Heart left ventricle (tissue), 16 donors: Measurements from ENCODE around the gene SNURF. TPM values are rescaled to one million over a fixed set of nuclear protein-coding genes. Genes with fewer than 3 reads are reported as not detected.

Experiments used
- ATAC-seq, 4 donors: fragments of 200-7000 bp; cut with Tn5 transposase; one replicate each; pipeline ENCODE4 v1.9.1; 2020 to 2022; ENCODE audit warnings: moderate library complexity in 4 of 4, mild to moderate bottlenecking in 3 of 4, moderate number of reproducible peaks in 1 of 4
- DNase-seq, 5 donors: peaks; one replicate each; pipeline ENCODE4 v3.0.0-alpha.2; 2020
- H3K27ac ChIP-seq, 12 donors: fragments of 200-600 bp; sonication (generic) in 4 of 12; one replicate each; pipeline versions ENCODE4 v1.5.0 to v1.8.0; 2016 to 2022; ENCODE audit warnings: mild to moderate bottlenecking in 2 of 12
- H3K27me3 ChIP-seq, 9 donors: fragments of 200-600 bp; sonication (generic) in 2 of 9; one replicate each; pipeline versions ENCODE4 v1.5.1 to v1.8.0; 2016 to 2022; ENCODE audit warnings: mild to moderate bottlenecking in 3 of 9
- H3K36me3 ChIP-seq, 9 donors: fragments of 200-600 bp; sonication (generic) in 2 of 9; one replicate each; pipeline versions ENCODE4 v1.5.0 to v1.8.0; 2018 to 2022; ENCODE audit warnings: mild to moderate bottlenecking in 2 of 9
- H3K4me1 ChIP-seq, 12 donors: fragments of 200-600 bp; sonication (generic) in 4 of 12; one replicate each; pipeline versions ENCODE4 v1.5.0 to v1.8.0; 2016 to 2022; ENCODE audit warnings: mild to moderate bottlenecking in 3 of 12
- H3K4me3 ChIP-seq, 12 donors: fragments of 200-600 bp; sonication (generic) in 4 of 12; one replicate each; pipeline versions ENCODE4 v1.5.0 to v1.8.0; 2017 to 2022; ENCODE audit warnings: mild to moderate bottlenecking in 9 of 12, moderate library complexity in 4 of 12
- H3K9me3 ChIP-seq, 12 donors: fragments of 200-600 bp; sonication (generic) in 4 of 12; one replicate each; pipeline versions ENCODE4 v1.5.0 to v1.8.0; 2016 to 2022; ENCODE audit warnings: mild to moderate bottlenecking in 1 of 12
- POLR2A ChIP-seq, 2 donors: fragments of 450-650 bp; IDR thresholded peaks; one replicate each; pipeline ENCODE4 v1.6.1; 2017; ENCODE audit warnings: antibody characterized with exemption in 2 of 2, mild to moderate bottlenecking in 2 of 2, moderate library complexity in 2 of 2
- WGBS, 4 donors: extraction: QIAGEN DNeasy Blood & Tissue Kit in 2 of 4; methylation state at CpG; one replicate each; pipeline versions ENCODE4 v1.1.5 to v1.1.7; 2013 to 2018; 5-methylcytosine and 5-hydroxymethylcytosine counted together
- intact Hi-C, 10 donors: fragments of 100-400 bp; cut with DNase I; formaldehyde crosslinking; loops; one replicate each; pipeline versions ENCODE4 v1.11.1 to v1.14.2; 2022
- long read RNA-seq, 3 donors: library from polyadenylated mRNA; unstranded; transcript quantifications; one replicate each; pipeline ENCODE4 v2.0.0, GENCODE V29; 2020 to 2021
- polyA plus RNA-seq, 2 donors: library from polyadenylated mRNA; stranded (reverse); fragments of 200-250 nt; gene quantifications; one replicate each; pipeline ENCODE4 v1.2.3, GENCODE V29; 2013
- total RNA-seq, 9 donors: library from RNA; depleted of rRNA in 2 of 9; stranded (reverse); fragments of >200 nt in 2 of 9; fragmentation: NEBNext Ultra II Directional in 3 of 9; extraction: Animal tissue kit (Norgen Biotek cat#: 25700) in 3 of 9; gene quantifications; one replicate each; pipeline versions ENCODE4 v1.1.0 to v1.2.4, GENCODE V29; 2016 to 2023
- TF ChIP-seq, protein P1 (sequence below), 12 donors: fragments of 200-600 bp; sonication (generic) in 4 of 12; IDR thresholded peaks; one replicate each; pipeline versions ENCODE4 v1.5.0 to v1.8.0; 2018 to 2022; ENCODE audit warnings: antibody characterized with exemption in 12 of 12, mild to moderate bottlenecking in 5 of 12
- donor health status: ischemic (EF 13 %, LVEDD 7.1; RV severe dilation, severe dysfunction).
- donor health status: healthy with polysubstance abuse.
- donor health status: DM: no; HTN: yes; CAD: no.
- donor health status: DM: no; HTN: no; CAD: no.
- donor health status: ischemic (EF 25% LVEDD 6.9; RV normal size, moderate dysfunction).
- donor health status: ischemic (EF 25% LVEDD 5.7; RV mildly dilated, moderate dysfunction).
- donor health status: healthy.
- donor health status: DM: yes; HTN: yes; CAD: no.
- donor health status: ischemic (EF 35%, LVEDD 5.7; RV mildly dilated, moderate dysfunction).
- donor health status: nonischemic (EF 11% LVEDD 7.7; RV severe dilation, severe dysfunction).
- donor health status: DM: yes; HTN: yes; CAD: no.
- donor health status: PGD.
- donor health status: ischemic (EF 29% LVEDD 5.4; RV normal size, mild dysfunction).
- donor health status: nonischemic (EF 23%, LVEDD 6.1; RV moderate dilation, normal function).

Gene SNURF, protein sequence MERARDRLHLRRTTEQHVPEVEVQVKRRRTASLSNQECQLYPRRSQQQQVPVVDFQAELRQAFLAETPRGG
- total RNA-seq: 10 to 100 TPM in 7 of 9 donors, 1 to 10 TPM in 2; 4.9 to 80.2 (median 48.0) TPM
- 10 to 100 TPM; 10.0 to 25.8 TPM for polyA plus RNA-seq
- long read RNA-seq, donor 1, transcript SNURF-201 (4 exons, 331 nt): major isoform, 5 of 7 reads
- long read RNA-seq, donor 1, partial matches to known transcripts: 0 of 7 reads
- long read RNA-seq, donor 1, other reads (novel, unspliced or antisense): 0 of 7 reads
- long read RNA-seq, donor 2, partial matches to known transcripts: 0 of 4 reads
- long read RNA-seq, donor 2, other reads (novel, unspliced or antisense): 0 of 4 reads
- long read RNA-seq, donor 3, partial matches to known transcripts: 0 of 6 reads
- long read RNA-seq, donor 3, other reads (novel, unspliced or antisense): 0 of 6 reads

DNA sequence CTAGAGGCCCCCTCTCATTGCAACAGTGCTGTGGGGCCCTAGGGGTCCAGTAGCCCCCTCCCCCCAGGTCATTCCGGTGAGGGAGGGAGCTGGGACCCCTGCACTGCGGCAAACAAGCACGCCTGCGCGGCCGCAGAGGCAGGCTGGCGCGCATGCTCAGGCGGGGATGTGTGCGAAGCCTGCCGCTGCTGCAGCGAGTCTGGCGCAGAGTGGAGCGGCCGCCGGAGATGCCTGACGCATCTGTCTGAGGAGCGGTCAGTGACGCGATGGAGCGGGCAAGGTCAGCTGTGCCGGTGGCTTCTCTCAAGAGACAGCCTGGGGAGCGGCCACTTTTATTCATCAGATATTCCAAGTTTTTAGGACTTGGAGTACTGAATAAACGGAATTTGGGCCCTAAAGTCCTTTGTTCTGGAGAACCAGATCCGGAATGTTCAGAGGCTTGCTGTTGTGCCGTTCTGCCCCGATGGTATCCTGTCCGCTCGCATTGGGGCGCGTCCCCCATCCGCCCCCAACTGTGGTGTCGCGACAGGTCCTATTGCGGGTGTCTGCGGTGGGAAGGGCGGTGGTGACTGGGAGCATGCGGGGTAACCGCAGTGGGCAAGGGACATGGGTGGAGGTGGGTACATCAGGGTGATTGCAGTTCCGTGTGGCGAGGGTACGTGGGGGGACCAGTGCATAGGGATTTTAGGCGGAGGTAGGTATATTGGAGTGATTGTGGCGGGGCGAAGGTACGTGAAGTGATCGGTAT, at the start of gene SNURF, which contains the start of gene SNRPN:
SNURF (plus strand) TSS at position 205 of the 748 bp plus-strand sequence; CDS start at position 267, 62 bp downstream.
SNRPN (plus strand) TSS at position 205 of the 748 bp plus-strand sequence. CDS start 19,467 bp downstream, outside the sequence.
- no peaks in the 10 kb centered on the region for H3K27me3 ChIP-seq
- H3K4me3 ChIP-seq: peak within 1 kb of the TSS; percentile 34 to 97 (median 74)
- H3K27ac ChIP-seq: peak within 1 kb of the TSS; percentile 78 to 96 (median 89)
- peaks cover 0 to 9% (median 0%) of the 10 kb centered on the region in 12 donors for H3K9me3 ChIP-seq
- 46 to 55% (median 48%) methylated on average over 34 to 47 of the region's 47 CpGs for WGBS, 4 donors
- no peaks in the 10 kb centered on the region for H3K36me3 ChIP-seq
- DNase-seq: peak; percentile 74 to 90 (median 87)
- peak; percentile 12 to 74 for TF ChIP-seq POLR2A (IDR thresholded peaks at IDR 0.05)
- TF ChIP-seq, protein P1, sequence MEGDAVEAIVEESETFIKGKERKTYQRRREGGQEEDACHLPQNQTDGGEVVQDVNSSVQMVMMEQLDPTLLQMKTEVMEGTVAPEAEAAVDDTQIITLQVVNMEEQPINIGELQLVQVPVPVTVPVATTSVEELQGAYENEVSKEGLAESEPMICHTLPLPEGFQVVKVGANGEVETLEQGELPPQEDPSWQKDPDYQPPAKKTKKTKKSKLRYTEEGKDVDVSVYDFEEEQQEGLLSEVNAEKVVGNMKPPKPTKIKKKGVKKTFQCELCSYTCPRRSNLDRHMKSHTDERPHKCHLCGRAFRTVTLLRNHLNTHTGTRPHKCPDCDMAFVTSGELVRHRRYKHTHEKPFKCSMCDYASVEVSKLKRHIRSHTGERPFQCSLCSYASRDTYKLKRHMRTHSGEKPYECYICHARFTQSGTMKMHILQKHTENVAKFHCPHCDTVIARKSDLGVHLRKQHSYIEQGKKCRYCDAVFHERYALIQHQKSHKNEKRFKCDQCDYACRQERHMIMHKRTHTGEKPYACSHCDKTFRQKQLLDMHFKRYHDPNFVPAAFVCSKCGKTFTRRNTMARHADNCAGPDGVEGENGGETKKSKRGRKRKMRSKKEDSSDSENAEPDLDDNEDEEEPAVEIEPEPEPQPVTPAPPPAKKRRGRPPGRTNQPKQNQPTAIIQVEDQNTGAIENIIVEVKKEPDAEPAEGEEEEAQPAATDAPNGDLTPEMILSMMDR (IDR thresholded peaks at IDR 0.05): no peak
- H3K4me1 ChIP-seq: peaks cover 0 to 5% (median 0%) of the 10 kb centered on the region in 12 donors
- intact Hi-C loops: no loop called here
- ATAC-seq: peak; percentile 60 to 79 (median 78)

DNA sequence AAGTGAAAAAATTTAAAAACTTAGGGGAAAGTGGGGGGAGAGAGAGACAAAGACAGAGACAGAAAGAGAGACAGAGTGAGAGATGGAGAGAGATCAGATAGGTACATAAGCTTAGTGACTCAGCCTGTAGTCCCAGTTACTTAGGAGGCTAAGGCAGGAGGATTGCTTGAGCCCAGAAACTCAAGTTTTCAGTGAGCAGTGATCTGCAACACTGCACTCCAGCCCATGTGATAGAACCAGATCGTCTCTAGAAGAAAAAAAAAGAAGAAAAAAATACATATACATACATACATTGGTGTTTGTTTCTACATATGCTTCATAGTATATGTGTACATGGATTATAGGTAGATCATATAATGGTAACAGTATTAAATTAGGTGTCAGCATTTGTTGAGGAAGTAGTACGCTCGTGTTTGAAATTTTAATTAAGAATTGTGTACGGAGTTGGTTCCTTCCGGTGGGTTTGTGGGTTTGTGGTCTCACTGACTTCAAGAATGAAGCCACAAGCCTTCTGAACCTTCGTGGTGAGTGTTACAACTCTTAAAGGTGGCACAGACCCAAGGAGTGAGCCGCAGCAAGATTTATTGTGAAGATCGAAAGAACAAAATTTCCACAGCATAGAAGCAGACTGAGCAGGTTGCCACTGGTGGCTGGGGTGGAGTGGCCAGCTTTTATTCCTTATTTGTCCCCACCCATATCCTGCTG, 38.3 kb upstream of the SNURF start:
- Histone ChIP-seq H3K4me1 (no peaks in the 10 kb centered on the region), H3K27me3 (no peaks in the 10 kb centered on the region), H3K27ac (no peak overlapping the region), H3K4me3 (no peak overlapping the region), H3K9me3 (peaks cover 0 to 9% (median 0%) of the 10 kb centered on the region in 12 donors), H3K36me3 (peaks cover 0 to 3% (median 0%) of the 10 kb centered on the region in 9 donors)
- no peak for ATAC-seq
- TF ChIP-seq POLR2A (IDR thresholded peaks at IDR 0.05): no peak
- TF ChIP-seq, protein P1 (IDR thresholded peaks at IDR 0.05): no peak
- WGBS, 4 donors: 75 to 83% (median 80%) methylated on average over 8 of the region's 8 CpGs
- no peak for DNase-seq
- intact Hi-C loops: no loop called here

DNA sequence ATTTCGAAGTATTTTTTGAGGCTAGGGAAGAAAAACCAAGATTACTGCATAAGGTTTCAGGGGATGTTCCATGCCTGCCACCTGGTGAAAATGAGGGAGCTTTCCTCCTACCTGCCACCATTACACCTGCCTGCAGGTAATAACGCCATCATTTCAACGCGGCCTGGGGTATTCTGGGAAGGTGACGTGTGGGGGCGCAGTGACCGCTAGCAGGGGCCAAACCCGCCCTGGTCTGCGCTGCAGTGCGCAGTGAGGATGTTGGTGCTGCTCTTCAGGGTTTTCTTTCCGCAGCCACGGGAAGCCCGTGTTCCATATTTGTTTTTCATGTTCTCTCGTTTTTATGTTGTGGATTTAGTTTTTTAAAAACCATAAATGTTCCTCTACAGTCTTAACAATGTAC, 37.4 kb upstream of the SNURF start:
- Histone ChIP-seq H3K36me3 (peaks cover 0 to 4% (median 0%) of the 10 kb centered on the region in 9 donors), H3K4me1 (no peaks in the 10 kb centered on the region), H3K27me3 (no peaks in the 10 kb centered on the region), H3K27ac (no peak overlapping the region), H3K4me3 (no peak overlapping the region), H3K9me3 (peaks cover 0 to 9% (median 0%) of the 10 kb centered on the region in 12 donors)
- TF ChIP-seq, protein P1 (IDR thresholded peaks at IDR 0.05): no peak
- TF ChIP-seq POLR2A (IDR thresholded peaks at IDR 0.05): no peak
- DNase-seq: no peak
- WGBS, 4 donors: 89 to 93% (median 90%) methylated on average over 14 of the region's 14 CpGs
- intact Hi-C loops: no loop called here
- ATAC-seq: no peak
